Peyer's patch (tissue), 4 donors: ENCODE results near the gene PRKCA.

Experiments used
- CTCF ChIP-seq, 6 experiments: fragments of 450-650 bp in 4 of 6; fragments of 200-600 bp in 2 of 6; sonication (generic) in 1 of 6; IDR thresholded peaks; one replicate each; pipeline ENCODE4 v1.5.1; 2017 to 2019; ENCODE audit warnings: antibody characterized with exemption in 6 of 6, mild to moderate bottlenecking in 3 of 6, moderate library complexity in 1 of 6
- POLR2A ChIP-seq, 2 donors: fragments of 450-650 bp; IDR thresholded peaks; one replicate each; pipeline ENCODE4 v1.5.1; 2017; ENCODE audit warnings: antibody characterized with exemption in 2 of 2, mild to moderate bottlenecking in 2 of 2, moderate library complexity in 2 of 2

GRCh38 chr17:66403846-66404556 lies 101.6 kb downstream of the PRKCA start:
- TF ChIP-seq POLR2A (IDR thresholded peaks at IDR 0.05), result no peak
- TF ChIP-seq CTCF (IDR thresholded peaks at IDR 0.05), result no peak
